Fibroblast of mammary gland (primary cell): Measurements from ENCODE around the gene BARD1.

Source experiments
- DNase-seq: peaks from one replicate; pipeline ENCODE4 v3.0.0-alpha.2; 2010; ENCODE audit warnings: low read depth
- H3K4me3 ChIP-seq: 2 replicates; pipeline ENCODE4 v1.5.1; 2011; ENCODE audit warnings: low read depth, mild to moderate bottlenecking, low read length, moderate library complexity; ENCODE audit not compliant: control insufficient read depth
- CTCF ChIP-seq: conservative IDR thresholded peaks from 2 replicates; pipeline ENCODE4 v1.5.1; 2011; ENCODE audit warnings: low read depth, low read length, inconsistent platforms; ENCODE audit not compliant: control insufficient read depth, insufficient read depth

Gene BARD1

GRCh38 chr2:214716811-214717560 lies 92.5 kb downstream of the BARD1 start:
- TF ChIP-seq CTCF: no peak
- H3K4me3 ChIP-seq: no peak overlapping the region
- DNase-seq: no peak

- TF ChIP-seq CTCF: no peak
- no peak for DNase-seq
- no peak overlapping the region for H3K4me3 ChIP-seq
Measured at GRCh38 chr2:214715025-214715424, 94.5 kb downstream of the BARD1 start.

GRCh38 chr2:214713080-214713830 lies 96.2 kb downstream of the BARD1 start:
- no peak overlapping the region for H3K4me3 ChIP-seq
- no peak for DNase-seq

GRCh38 chr2:214710729-214711128 lies 98.8 kb downstream of the BARD1 start:
- TF ChIP-seq CTCF: no peak
- H3K4me3 ChIP-seq: no peak overlapping the region
- DNase-seq: no peak

More at GRCh38 chr2:214713080-214713830, 96.2 kb downstream of the BARD1 start:
- TF ChIP-seq CTCF: no peak

GRCh38 chr2:214706986-214707385 lies 102.5 kb downstream of the BARD1 start:
- peak; percentile 4 for DNase-seq

GRCh38 chr2:214699236-214699635 lies 110.2 kb downstream of the BARD1 start:
- TF ChIP-seq CTCF: no peak
- no peak overlapping the region for H3K4me3 ChIP-seq
- DNase-seq: no peak

More at GRCh38 chr2:214706986-214707385, 102.5 kb downstream of the BARD1 start:
- no peak for TF ChIP-seq CTCF
- no peak overlapping the region for H3K4me3 ChIP-seq
